ENCODE data around the gene ALK.
"Not testable (repeated sequence)": the region's sequence is repeated elsewhere in the genome, so short reads cannot be mapped to it uniquely, and the experiment has no call there.

ALK gene

GRCh38 chr2:29753671-29754444, 167.5 kb downstream of the ALK start:
- no peak for DNase-seq

GRCh38 chr2:29751390-29751789, 170.0 kb downstream of the ALK start:
- DNase-seq, result no peak

- not testable (repeated sequence) for DNase-seq
Measured at GRCh38 chr2:29750463-29750862, 170.9 kb downstream of the ALK start.

GRCh38 chr2:29749843-29750242, 171.5 kb downstream of the ALK start:
- DNase-seq, result no peak

- no peak for DNase-seq
Measured at GRCh38 chr2:29749041-29749440, 172.3 kb downstream of the ALK start.

GRCh38 chr2:29747786-29748470, 173.5 kb downstream of the ALK start:
- DNase-seq, result no peak

GRCh38 chr2:29744976-29745375, 176.4 kb downstream of the ALK start:
- DNase-seq, result no peak

- DNase-seq, result no peak
Measured at GRCh38 chr2:29743516-29743915, 177.9 kb downstream of the ALK start.

GRCh38 chr2:29742656-29743055, 178.7 kb downstream of the ALK start:
- DNase-seq, result no peak

GRCh38 chr2:29741132-29741531, 180.3 kb downstream of the ALK start:
- no peak for DNase-seq

GRCh38 chr2:29733965-29734364, 187.4 kb downstream of the ALK start:
- DNase-seq, result no peak

- DNase-seq, result no peak
Measured at GRCh38 chr2:29733213-29733612, 188.2 kb downstream of the ALK start.

GRCh38 chr2:29731948-29732347, 189.4 kb downstream of the ALK start:
- no peak for DNase-seq

GRCh38 chr2:29729932-29730331, 191.5 kb downstream of the ALK start:
- no peak for DNase-seq

GRCh38 chr2:29729401-29729800, 192.0 kb downstream of the ALK start:
- no peak for DNase-seq

- no peak for DNase-seq
Measured at GRCh38 chr2:29726976-29727375, 194.4 kb downstream of the ALK start.

- no peak for DNase-seq
Measured at GRCh38 chr2:29725610-29726009, 195.8 kb downstream of the ALK start.

- DNase-seq, result no peak
Measured at GRCh38 chr2:29724282-29724681, 197.1 kb downstream of the ALK start.

GRCh38 chr2:29723255-29724001, 198.0 kb downstream of the ALK start:
- no peak for DNase-seq

- DNase-seq, result no peak
Measured at GRCh38 chr2:29719639-29720038, 201.7 kb downstream of the ALK start.

- DNase-seq, result no peak
Measured at GRCh38 chr2:29718076-29718686, 203.2 kb downstream of the ALK start.

GRCh38 chr2:29715655-29716054, 205.7 kb downstream of the ALK start:
- no peak for DNase-seq

GRCh38 chr2:29714333-29714732, 207.1 kb downstream of the ALK start:
- no peak for DNase-seq
